Measurements from ENCODE around the gene CHRNA4.

The CHRNA4 gene

DNA sequence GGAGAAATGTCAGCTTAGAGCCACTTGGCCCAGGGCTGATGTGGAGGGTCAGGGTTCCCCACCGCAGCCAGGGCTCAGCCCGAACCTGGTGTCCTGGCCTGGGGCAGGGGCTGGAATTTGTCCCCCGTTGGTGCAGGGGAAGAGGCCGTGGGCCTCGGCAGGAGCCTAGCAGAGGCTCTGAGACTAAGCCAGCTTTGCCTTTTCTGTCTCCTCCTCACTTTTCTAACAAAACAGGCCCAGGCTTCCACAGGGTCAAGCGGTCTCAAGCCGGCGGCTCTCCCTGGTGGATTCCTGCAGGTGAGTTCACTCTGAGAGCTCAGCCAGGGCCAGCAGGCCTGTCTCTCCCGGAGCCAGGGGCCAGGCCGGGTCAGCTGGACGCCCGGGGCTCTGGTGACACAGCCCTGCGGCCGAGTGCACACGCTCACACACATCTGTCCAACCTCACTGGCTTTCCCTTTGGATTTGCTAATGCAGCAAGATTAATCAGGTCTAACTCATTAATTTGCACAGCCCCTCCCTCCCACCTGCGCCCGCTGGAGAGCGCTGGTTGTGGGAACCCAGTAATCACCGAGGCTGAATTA lies 2.9 kb upstream of the CHRNA4 start:
- Histone ChIP-seq H3K4me3 (ENCODE audit: insufficient read depth, low read depth, low read length) (no peak overlapping the region), H3K27ac (ENCODE audit: insufficient read depth, low read depth, low read length, poor library complexity, severe bottlenecking) (no peak overlapping the region), H3K36me3 (ENCODE audit: control insufficient read depth, insufficient read depth, low read length) (no peaks in the 10 kb centered on the region), H3K9me3 (ENCODE audit: control insufficient read depth, low read length) (no peaks in the 10 kb centered on the region), H3K4me1 (ENCODE audit: control insufficient read depth, insufficient read depth, low read length) (peaks cover 48% of the 10 kb centered on the region), H3K27me3 (ENCODE audit: control insufficient read depth, insufficient read depth, low read length, poor library complexity, severe bottlenecking) (peaks cover 30% of the 10 kb centered on the region)
- 79 to 82% methylated on average over 19 of the region's 19 CpGs for WGBS, 2 experiments

DNA sequence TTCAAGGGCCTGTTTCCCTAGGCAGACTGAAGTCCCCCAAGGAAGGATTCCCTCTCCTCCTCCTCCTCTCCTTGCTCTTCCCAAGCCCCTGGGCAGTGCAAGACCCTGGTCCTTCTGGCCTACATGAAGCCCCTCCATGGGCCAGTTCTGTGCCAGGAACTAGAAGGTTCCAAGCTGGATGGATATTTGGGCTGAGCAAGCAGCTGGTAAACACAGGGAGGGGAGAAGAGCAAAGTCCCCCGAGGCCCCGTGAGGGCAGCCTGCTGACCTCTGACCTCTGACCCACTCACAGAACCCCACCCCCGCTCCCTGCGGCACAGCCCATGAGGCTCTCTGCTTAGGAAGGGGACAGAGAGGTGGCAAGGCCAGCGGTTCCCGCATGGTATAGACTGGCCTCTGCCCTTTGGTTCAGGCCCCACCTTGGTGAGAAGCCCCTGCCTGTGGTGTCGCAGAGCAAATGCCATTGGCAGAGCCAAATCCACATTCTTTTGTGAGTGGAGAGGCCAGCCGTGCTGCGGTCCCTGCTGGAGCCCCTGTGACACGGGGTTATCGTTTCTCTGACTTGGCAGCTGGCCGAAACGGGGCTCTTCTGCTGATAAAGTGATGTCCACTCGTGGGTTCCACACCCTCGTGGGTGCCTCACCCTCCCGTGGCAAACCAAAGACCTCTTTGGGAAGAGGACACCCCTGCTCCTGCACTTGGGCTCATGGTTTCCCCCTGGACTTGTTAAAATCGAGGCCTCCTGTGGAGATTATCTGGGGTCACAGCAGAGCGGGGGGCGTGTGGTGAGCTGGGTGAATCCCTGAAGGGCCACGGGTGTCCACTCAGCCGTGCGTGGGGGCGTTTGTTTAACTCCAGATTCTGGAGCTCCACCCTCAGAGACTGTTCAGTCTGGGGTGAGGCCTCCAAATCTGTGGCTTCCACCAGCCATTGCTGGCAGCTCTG lies 2.1 kb upstream of the CHRNA4 start:
- Histone ChIP-seq H3K36me3 (ENCODE audit: control insufficient read depth, insufficient read depth, low read length) (no peaks in the 10 kb centered on the region), H3K27ac (ENCODE audit: insufficient read depth, low read depth, low read length, poor library complexity, severe bottlenecking) (no peak overlapping the region)

DNA sequence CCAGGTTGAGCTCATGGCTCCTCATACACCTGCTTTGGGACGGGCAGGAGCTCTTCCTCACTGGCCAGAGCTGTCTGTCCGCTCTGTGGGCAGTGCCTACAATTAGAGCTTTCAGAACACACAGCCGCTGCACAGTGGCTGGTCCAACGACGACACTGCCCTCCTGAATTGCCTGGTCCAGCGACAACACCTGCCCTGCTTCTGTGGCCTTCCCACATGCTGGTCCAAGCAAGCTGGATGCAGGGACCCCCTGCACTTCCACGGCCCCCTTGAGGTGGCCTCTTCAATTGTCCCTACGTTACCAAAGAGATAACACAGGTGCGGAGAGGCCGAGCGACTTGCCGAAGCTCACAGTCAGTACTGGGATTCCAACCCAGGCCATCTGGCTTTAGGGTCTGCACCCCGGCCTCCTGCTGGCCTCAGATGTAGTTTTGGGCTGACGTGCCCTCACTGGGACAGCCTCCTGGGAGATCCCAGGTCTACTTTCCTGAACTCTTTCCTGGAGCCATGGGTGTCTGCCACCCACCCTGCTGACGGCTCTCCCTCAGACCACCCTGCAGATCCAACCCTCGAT lies 1.4 kb upstream of the CHRNA4 start:
- H3K36me3 ChIP-seq (ENCODE audit: control insufficient read depth, insufficient read depth, low read length) = no peaks in the 10 kb centered on the region
- H3K27ac ChIP-seq (ENCODE audit: insufficient read depth, low read depth, low read length, poor library complexity, severe bottlenecking) = no peak overlapping the region
- peaks cover 41% of the 10 kb centered on the region for H3K4me1 ChIP-seq (ENCODE audit: control insufficient read depth, insufficient read depth, low read length)
- H3K27me3 ChIP-seq (ENCODE audit: control insufficient read depth, insufficient read depth, low read length, poor library complexity, severe bottlenecking) = peaks cover 33% of the 10 kb centered on the region
- no peak overlapping the region for H3K4me3 ChIP-seq (ENCODE audit: insufficient read depth, low read depth, low read length)
- H3K9me3 ChIP-seq (ENCODE audit: control insufficient read depth, low read length) = no peaks in the 10 kb centered on the region
- 72 to 76% methylated on average over 16 of the region's 16 CpGs for WGBS, 2 experiments

More for the DNA sequence above, 2.1 kb upstream of the CHRNA4 start:
- Histone ChIP-seq H3K9me3 (ENCODE audit: control insufficient read depth, low read length) (no peaks in the 10 kb centered on the region), H3K4me3 (ENCODE audit: insufficient read depth, low read depth, low read length) (no peak overlapping the region), H3K27me3 (ENCODE audit: control insufficient read depth, insufficient read depth, low read length, poor library complexity, severe bottlenecking) (peaks cover 33% of the 10 kb centered on the region), H3K4me1 (ENCODE audit: control insufficient read depth, insufficient read depth, low read length) (peaks cover 48% of the 10 kb centered on the region)
- WGBS, 2 experiments = 82% methylated on average over 23 of the region's 23 CpGs

GRCh38 chr20:63361519-63362435 lies 628 bp upstream of the CHRNA4 start:
- H3K36me3 ChIP-seq (ENCODE audit: control insufficient read depth, insufficient read depth, low read length) = no peaks in the 10 kb centered on the region
- peaks cover 34% of the 10 kb centered on the region for H3K4me1 ChIP-seq (ENCODE audit: control insufficient read depth, insufficient read depth, low read length)
- H3K27ac ChIP-seq (ENCODE audit: insufficient read depth, low read depth, low read length, poor library complexity, severe bottlenecking) = no peak overlapping the region
- 10 to 11% methylated on average over 50 of the region's 50 CpGs for WGBS, 2 experiments
- H3K9me3 ChIP-seq (ENCODE audit: control insufficient read depth, low read length) = no peaks in the 10 kb centered on the region
- no peak overlapping the region for H3K4me3 ChIP-seq (ENCODE audit: insufficient read depth, low read depth, low read length)
- H3K27me3 ChIP-seq (ENCODE audit: control insufficient read depth, insufficient read depth, low read length, poor library complexity, severe bottlenecking) = peaks cover 33% of the 10 kb centered on the region

DNA sequence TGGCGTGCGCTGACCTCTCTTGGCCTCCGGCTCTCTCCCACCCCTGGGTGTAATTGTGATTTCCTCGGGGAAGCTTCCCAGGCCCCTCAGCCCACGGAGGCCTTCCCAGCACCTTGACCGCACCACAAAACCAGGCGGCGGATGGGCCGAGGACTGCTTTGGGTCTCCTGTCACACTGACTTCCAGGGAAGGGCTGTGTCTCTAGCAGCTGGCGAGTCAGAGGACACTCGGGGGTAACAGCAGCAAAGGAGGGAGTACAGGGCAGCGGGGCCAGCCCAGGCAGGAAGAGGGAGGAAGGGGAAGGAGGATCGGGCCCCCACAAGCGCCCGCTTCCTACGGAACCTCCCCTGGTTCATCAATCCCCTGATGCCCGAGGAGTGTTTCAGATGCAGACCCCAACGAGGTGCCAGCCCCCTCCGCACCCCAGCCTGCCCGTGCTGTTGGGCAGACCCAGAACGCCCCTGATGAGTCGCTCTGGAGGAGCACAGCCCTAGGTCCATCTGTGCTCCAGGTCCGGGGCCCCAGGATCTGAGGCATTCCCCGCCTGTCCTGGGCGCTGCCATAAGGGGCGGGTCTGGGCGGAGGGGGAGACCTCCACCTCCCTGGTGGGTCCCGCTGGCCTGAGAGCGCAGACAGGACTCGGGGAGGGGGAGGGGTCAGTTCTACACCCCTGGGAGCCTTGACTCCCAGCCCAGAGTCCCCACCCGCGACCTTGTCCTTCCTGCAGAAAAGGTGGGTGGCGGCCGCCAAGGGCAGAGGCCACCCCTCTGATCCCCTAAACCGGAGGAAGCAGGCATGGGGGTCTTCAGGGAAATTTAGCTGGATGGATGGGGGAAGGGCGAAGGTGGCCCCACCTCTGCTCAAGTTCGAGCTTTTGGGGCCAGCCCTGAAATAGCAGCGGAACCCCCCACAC lies 956 bp downstream of the CHRNA4 start:
- Histone ChIP-seq H3K4me1 (ENCODE audit: control insufficient read depth, insufficient read depth, low read length) (peaks cover 34% of the 10 kb centered on the region), H3K4me3 (ENCODE audit: insufficient read depth, low read depth, low read length) (peak overlapping the region; percentile 18), H3K36me3 (ENCODE audit: control insufficient read depth, insufficient read depth, low read length) (no peaks in the 10 kb centered on the region), H3K27me3 (ENCODE audit: control insufficient read depth, insufficient read depth, low read length, poor library complexity, severe bottlenecking) (peaks cover 33% of the 10 kb centered on the region), H3K27ac (ENCODE audit: insufficient read depth, low read depth, low read length, poor library complexity, severe bottlenecking) (no peak overlapping the region), H3K9me3 (ENCODE audit: control insufficient read depth, low read length) (no peaks in the 10 kb centered on the region)
- 49% methylated on average over 38 of the region's 38 CpGs for WGBS, 2 experiments

GRCh38 chr20:63359164-63359934 lies 1.8 kb downstream of the CHRNA4 start:
- WGBS, 2 experiments = 90 to 91% methylated on average over 42 of the region's 42 CpGs
- Histone ChIP-seq H3K4me1 (ENCODE audit: control insufficient read depth, insufficient read depth, low read length) (peaks cover 33% of the 10 kb centered on the region), H3K9me3 (ENCODE audit: control insufficient read depth, low read length) (no peaks in the 10 kb centered on the region), H3K27me3 (ENCODE audit: control insufficient read depth, insufficient read depth, low read length, poor library complexity, severe bottlenecking) (peaks cover 33% of the 10 kb centered on the region), H3K4me3 (ENCODE audit: insufficient read depth, low read depth, low read length) (no peak overlapping the region), H3K27ac (ENCODE audit: insufficient read depth, low read depth, low read length, poor library complexity, severe bottlenecking) (no peak overlapping the region), H3K36me3 (ENCODE audit: control insufficient read depth, insufficient read depth, low read length) (no peaks in the 10 kb centered on the region)

DNA sequence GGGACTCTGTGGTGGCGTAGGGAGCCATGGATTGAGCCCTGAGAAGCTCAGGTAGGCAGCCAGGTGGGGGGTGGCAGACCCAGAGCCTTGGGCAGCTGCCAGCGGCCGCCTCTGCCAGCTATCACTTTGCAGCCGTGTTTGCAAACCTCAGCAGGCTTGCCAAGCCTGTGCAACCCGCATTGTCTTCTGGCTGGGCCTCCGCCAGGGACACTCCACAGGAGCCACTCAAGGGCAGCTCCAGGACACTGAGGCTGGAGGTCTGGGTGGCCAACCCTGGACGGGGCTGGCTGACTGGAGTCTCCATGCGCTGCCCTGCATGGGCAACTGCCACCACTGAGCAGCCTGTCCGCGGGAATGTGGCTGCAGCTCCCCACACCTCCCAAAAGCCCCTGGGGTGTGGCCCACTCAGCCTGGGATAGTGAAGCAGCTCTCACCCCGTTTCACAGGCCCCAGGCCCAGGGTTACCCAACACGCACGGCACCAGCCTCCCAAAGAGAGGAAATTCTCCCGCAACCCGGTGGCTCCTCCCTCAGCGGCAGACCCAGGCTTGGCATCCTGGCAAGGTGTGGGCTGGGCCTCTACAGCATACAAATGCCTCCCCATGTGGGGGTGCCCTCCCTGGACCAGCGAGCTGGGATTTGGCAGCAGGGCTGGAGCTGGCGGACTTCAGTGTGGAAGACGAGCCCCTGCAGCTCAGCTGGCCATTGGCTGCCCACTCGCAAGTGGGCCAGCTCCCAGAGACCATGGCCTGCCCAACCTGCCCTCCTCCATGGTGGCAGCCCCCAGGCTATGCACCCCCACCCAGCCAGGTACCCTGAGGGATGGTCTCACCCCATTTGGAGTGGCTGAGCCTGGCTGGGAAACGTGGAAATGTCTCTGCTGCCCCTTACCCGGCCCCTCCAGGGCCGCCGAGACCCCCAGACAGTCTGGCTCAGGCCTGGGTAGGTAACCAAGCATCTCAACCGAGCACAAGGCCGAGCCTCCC lies 2.9 kb downstream of the CHRNA4 start:
- H3K9me3 ChIP-seq (ENCODE audit: control insufficient read depth, low read length) = no peaks in the 10 kb centered on the region
- 91 to 92% methylated on average over 26 of the region's 26 CpGs for WGBS, 2 experiments
- H3K36me3 ChIP-seq (ENCODE audit: control insufficient read depth, insufficient read depth, low read length) = no peaks in the 10 kb centered on the region
- H3K4me1 ChIP-seq (ENCODE audit: control insufficient read depth, insufficient read depth, low read length) = peaks cover 23% of the 10 kb centered on the region
- no peak overlapping the region for H3K4me3 ChIP-seq (ENCODE audit: insufficient read depth, low read depth, low read length)
- peaks cover 33% of the 10 kb centered on the region for H3K27me3 ChIP-seq (ENCODE audit: control insufficient read depth, insufficient read depth, low read length, poor library complexity, severe bottlenecking)
- H3K27ac ChIP-seq (ENCODE audit: insufficient read depth, low read depth, low read length, poor library complexity, severe bottlenecking) = no peak overlapping the region

Data from ectodermal cell (in vitro differentiated cells).